Measurements from ENCODE around the gene KATNB1. TPM values are rescaled to one million over a fixed set of nuclear protein-coding genes. Genes with fewer than 3 reads are reported as not detected.
"Not testable (repeated sequence)": the region's sequence is repeated elsewhere in the genome, so short reads cannot be mapped to it uniquely, and the experiment has no call there.

The KATNB1 gene
- total and polyA plus RNA-seq, 7 experiments from 2014 or later, result 20.4 to 32.9 (median 26.0) TPM

DNA sequence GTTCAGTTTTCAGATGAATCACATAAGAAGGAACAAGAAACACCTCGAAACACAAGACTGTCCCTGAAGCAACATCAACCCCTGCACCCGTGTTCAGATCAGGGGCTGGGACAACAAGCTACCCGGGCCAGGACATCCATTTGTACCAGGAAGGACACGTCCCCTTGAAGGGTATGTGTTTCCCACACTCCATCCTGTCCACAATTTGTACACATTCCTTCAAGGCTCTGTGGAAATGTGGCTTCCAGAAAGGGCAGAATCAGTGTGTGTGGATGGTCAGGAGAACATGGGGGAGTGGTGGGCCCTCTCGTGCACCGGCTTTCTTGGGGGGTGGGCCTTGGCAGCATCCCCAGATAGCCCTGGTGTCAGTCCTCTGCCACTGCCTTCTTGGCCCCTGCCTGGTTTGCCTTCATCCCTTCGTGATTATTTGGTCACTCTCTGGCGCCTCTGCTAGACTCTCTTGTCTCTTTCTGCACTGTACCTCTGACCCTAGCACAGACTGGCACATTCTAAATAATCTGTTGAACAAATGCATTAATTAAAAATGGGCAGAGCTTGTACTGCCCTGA, 56.4 kb downstream of the KATNB1 start:
- H3K36me3 Mint-ChIP-seq, result no peaks in the 10 kb centered on the region
- H3K27ac Mint-ChIP-seq, result no peak overlapping the region
- ATAC-seq, result no peak
- intact Hi-C loops (cut with micrococcal nuclease), result no loop called here
- ChIA-PET CTCF (no interaction called here), POLR2A (no interaction called here)
- Histone ChIP-seq H3K9me3 (ENCODE audit: control insufficient read depth in 2 of 3, low read length in 3 of 3) (no peaks in the 10 kb centered on the region), H3K4me3 (ENCODE audit: low read length) (no peak overlapping the region), H3K27ac (ENCODE audit: low read depth, low read length) (no peak overlapping the region), H3K27me3 (ENCODE audit: control insufficient read depth in 2 of 2, insufficient read depth in 2 of 2, low read length in 2 of 2) (no peaks in the 10 kb centered on the region), H3K36me3 (ENCODE audit: control insufficient read depth in 2 of 3, insufficient read depth in 3 of 3, low read length in 3 of 3) (no peaks in the 10 kb centered on the region), H3K4me1 (ENCODE audit: control insufficient read depth in 2 of 2, insufficient read depth in 2 of 2, low read length in 2 of 2) (no peaks in the 10 kb centered on the region)
- peaks cover 0 to 2% (median 0%) of the 10 kb centered on the region in 7 donors for H3K4me1 Mint-ChIP-seq
- H3K4me3 Mint-ChIP-seq, result no peak overlapping the region
- H3K27me3 Mint-ChIP-seq, result peaks cover 0 to 4% (median 2%) of the 10 kb centered on the region in 5 donors
- DNase-seq, result no peak
- H3K9me3 Mint-ChIP-seq, result peaks cover 0 to 2% (median 0%) of the 10 kb centered on the region in 11 donors

DNA sequence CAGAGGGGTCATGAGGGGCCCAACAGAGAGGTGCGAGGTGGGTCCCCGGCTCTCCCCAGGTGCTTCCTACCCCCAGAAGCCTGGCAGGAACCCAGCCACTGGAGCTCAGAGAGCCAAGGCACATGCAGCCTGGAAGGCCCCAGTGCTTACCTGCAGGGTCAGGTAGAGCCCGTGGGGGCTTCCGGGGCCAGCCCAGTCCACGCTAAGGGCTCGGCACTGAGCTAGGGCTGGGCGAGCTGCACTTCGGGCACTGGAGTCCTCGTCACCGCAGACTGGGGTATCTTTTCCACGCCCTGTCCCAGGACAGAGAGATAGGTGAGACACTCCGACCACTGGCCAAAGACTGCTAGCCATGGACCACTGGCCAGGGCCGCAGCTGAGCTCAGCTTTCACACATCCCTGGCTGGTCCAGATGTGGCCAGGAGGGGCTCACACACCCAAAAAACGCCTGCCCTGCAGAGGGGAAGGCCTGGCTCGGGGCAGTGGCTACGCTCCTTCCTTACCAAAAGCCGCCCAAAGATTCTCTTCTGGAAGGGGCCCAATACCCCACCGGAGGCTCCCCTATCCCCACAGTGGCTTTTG, 59.4 kb downstream of the KATNB1 start:
- Histone ChIP-seq H3K9me3 (ENCODE audit: control insufficient read depth in 2 of 3, low read length in 3 of 3) (no peaks in the 10 kb centered on the region), H3K36me3 (ENCODE audit: control insufficient read depth in 2 of 3, insufficient read depth in 3 of 3, low read length in 3 of 3) (no peaks in the 10 kb centered on the region), H3K4me3 (ENCODE audit: low read length) (no peak overlapping the region), H3K4me1 (ENCODE audit: control insufficient read depth in 2 of 2, insufficient read depth in 2 of 2, low read length in 2 of 2) (no peaks in the 10 kb centered on the region), H3K27ac (ENCODE audit: low read depth, low read length) (no peak overlapping the region), H3K27me3 (ENCODE audit: control insufficient read depth in 2 of 2, insufficient read depth in 2 of 2, low read length in 2 of 2) (no peaks in the 10 kb centered on the region)
- Mint-ChIP-seq H3K27ac (no peak overlapping the region), H3K27me3 (peaks cover 0 to 14% (median 3%) of the 10 kb centered on the region in 5 donors), H3K9me3 (peaks cover 0 to 1% (median 0%) of the 10 kb centered on the region in 11 donors), H3K4me1 (peaks cover 13 to 15% (median 14%) of the 10 kb centered on the region in 7 donors), H3K36me3 (no peaks in the 10 kb centered on the region), H3K4me3 (no peak overlapping the region)
- intact Hi-C loops (cut with micrococcal nuclease), result no loop called here
- ATAC-seq (no peak), DNase-seq (no peak)
- POLR2A ChIA-PET, result no interaction called here
- CTCF ChIA-PET, result interaction anchor here (0.6 kb wide), 1 partner anchor 1040 kb away, joined by 5 read pairs; no protein-coding TSS in a partner anchor

DNA sequence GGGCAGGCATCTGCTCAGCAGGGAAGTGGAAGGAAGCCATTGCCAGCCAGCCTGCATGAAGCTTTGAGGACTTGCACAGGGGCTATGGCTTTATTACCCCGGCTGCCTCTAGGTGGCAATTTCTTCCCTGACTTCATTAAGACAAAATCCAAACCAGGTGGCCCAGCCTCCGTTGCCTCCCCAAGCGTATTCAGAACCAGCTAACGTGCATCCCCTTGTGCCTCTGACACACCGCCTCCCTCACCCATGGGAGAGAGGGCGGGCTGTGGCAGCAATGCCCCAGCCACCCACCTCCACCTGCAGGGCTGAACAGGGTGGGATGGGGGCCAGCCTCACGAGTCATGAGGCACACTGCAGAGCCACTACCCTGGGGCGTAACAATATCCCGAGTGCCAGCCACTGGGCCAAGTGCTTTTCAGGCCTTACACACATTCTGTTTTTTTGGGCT, 59.9 kb downstream of the KATNB1 start:
- Histone ChIP-seq H3K36me3 (ENCODE audit: control insufficient read depth in 2 of 3, insufficient read depth in 3 of 3, low read length in 3 of 3) (no peaks in the 10 kb centered on the region), H3K4me3 (ENCODE audit: low read length) (no peak overlapping the region), H3K27ac (ENCODE audit: low read depth, low read length) (no peak overlapping the region), H3K27me3 (ENCODE audit: control insufficient read depth in 2 of 2, insufficient read depth in 2 of 2, low read length in 2 of 2) (peaks cover 0 to under 1% of the 10 kb centered on the region in 2 donors), H3K9me3 (ENCODE audit: control insufficient read depth in 2 of 3, low read length in 3 of 3) (no peaks in the 10 kb centered on the region), H3K4me1 (ENCODE audit: control insufficient read depth in 2 of 2, insufficient read depth in 2 of 2, low read length in 2 of 2) (peaks cover 0 to 4% of the 10 kb centered on the region in 2 donors)
- Mint-ChIP-seq H3K9me3 (peaks cover 0 to 1% (median 0%) of the 10 kb centered on the region in 11 donors), H3K27me3 (peaks cover 0 to 18% (median 3%) of the 10 kb centered on the region in 5 donors), H3K4me3 (no peak overlapping the region), H3K36me3 (no peaks in the 10 kb centered on the region), H3K4me1 (peaks cover 13 to 20% (median 18%) of the 10 kb centered on the region in 7 donors), H3K27ac (no peak overlapping the region)
- CTCF ChIA-PET, result interaction anchor here (0.6 kb wide), 2 partner anchors 156 to 1039 kb away, joined by 3 to 5 read pairs; no protein-coding TSS in a partner anchor
- DNase-seq, result peak in 1 of 9 donors; percentile 33
- intact Hi-C loops (cut with micrococcal nuclease), result no loop called here
- ATAC-seq, result peak; percentile 50
- POLR2A ChIA-PET, result no interaction called here

DNA sequence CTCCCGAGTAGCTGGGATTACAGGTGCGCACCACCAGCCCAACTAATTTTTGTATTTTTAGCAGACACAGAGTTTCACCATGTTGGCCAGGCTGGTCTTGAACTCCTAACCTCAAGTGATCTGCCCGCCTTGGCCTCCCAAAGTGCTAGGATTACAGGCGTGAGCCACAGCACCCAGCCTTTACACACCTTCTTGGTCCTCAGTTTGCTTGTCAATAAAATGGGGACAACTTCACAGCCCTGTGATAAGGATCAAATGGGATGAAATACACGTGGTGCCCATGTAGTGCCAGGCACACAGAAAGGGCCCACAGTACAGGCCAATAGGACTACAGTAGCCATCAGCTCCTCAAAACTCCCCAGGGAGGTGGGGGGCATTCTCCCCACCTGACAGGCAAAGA, 60.4 kb downstream of the KATNB1 start:
- ATAC-seq; H3K36me3 ChIP-seq (ENCODE audit: control insufficient read depth in 2 of 3, insufficient read depth in 3 of 3, low read length in 3 of 3); H3K4me3 Mint-ChIP-seq; DNase-seq; POLR2A ChIA-PET; H3K9me3 Mint-ChIP-seq; H3K27ac ChIP-seq (ENCODE audit: low read depth, low read length); H3K27ac Mint-ChIP-seq; H3K9me3 ChIP-seq (ENCODE audit: control insufficient read depth in 2 of 3, low read length in 3 of 3); intact Hi-C loops (cut with micrococcal nuclease); H3K36me3 Mint-ChIP-seq; H3K27me3 ChIP-seq (ENCODE audit: control insufficient read depth in 2 of 2, insufficient read depth in 2 of 2, low read length in 2 of 2); H3K4me3 ChIP-seq (ENCODE audit: low read length); H3K4me1 ChIP-seq (ENCODE audit: control insufficient read depth in 2 of 2, insufficient read depth in 2 of 2, low read length in 2 of 2): not testable (repeated sequence)
- CTCF ChIA-PET, result interaction anchor here (0.6 kb wide), 1 partner anchor 156 kb away, joined by 3 read pairs; no protein-coding TSS in a partner anchor
- Mint-ChIP-seq H3K4me1 (peaks cover 13 to 25% (median 23%) of the 10 kb centered on the region in 7 donors), H3K27me3 (peaks cover 0 to 23% (median 5%) of the 10 kb centered on the region in 5 donors)

DNA sequence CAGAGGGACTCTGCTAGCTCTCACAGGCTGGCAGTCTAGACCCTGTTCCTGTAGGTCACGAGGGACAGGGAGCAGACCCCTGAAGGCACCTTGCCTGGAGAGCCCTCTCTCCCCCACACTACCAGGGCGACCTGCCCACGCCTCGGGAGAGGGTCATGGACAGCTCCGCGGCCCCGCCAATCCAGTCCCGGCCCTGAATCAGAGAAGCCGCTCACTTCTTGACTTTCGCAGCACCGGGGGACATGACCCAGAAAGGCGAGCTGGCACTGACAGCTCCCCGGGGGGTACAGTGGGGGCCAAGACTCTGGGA, 61.6 kb downstream of the KATNB1 start:
- no peaks in the 10 kb centered on the region for H3K36me3 ChIP-seq (ENCODE audit: control insufficient read depth in 2 of 3, insufficient read depth in 3 of 3, low read length in 3 of 3)
- ChIA-PET CTCF (no interaction called here), POLR2A (no interaction called here)
- no peak for ATAC-seq
- H3K9me3 ChIP-seq (ENCODE audit: control insufficient read depth in 2 of 3, low read length in 3 of 3), result no peaks in the 10 kb centered on the region
- Mint-ChIP-seq H3K4me1 (peaks cover 13 to 29% (median 23%) of the 10 kb centered on the region in 7 donors), H3K9me3 (peaks cover 0 to 1% (median 0%) of the 10 kb centered on the region in 11 donors), H3K27ac (no peak overlapping the region), H3K27me3 (peaks cover 0 to 30% (median 5%) of the 10 kb centered on the region in 5 donors), H3K4me3 (no peak overlapping the region), H3K36me3 (no peaks in the 10 kb centered on the region)
- H3K4me1 ChIP-seq (ENCODE audit: control insufficient read depth in 2 of 2, insufficient read depth in 2 of 2, low read length in 2 of 2), result peaks cover 0 to 4% of the 10 kb centered on the region in 2 donors
- intact Hi-C loops (cut with micrococcal nuclease), result no loop called here
- no peak overlapping the region for H3K27ac ChIP-seq (ENCODE audit: low read depth, low read length)
- H3K4me3 ChIP-seq (ENCODE audit: low read length), result no peak overlapping the region
- DNase-seq, result no peak
- H3K27me3 ChIP-seq (ENCODE audit: control insufficient read depth in 2 of 2, insufficient read depth in 2 of 2, low read length in 2 of 2), result peaks cover 0 to 5% of the 10 kb centered on the region in 2 donors

DNA sequence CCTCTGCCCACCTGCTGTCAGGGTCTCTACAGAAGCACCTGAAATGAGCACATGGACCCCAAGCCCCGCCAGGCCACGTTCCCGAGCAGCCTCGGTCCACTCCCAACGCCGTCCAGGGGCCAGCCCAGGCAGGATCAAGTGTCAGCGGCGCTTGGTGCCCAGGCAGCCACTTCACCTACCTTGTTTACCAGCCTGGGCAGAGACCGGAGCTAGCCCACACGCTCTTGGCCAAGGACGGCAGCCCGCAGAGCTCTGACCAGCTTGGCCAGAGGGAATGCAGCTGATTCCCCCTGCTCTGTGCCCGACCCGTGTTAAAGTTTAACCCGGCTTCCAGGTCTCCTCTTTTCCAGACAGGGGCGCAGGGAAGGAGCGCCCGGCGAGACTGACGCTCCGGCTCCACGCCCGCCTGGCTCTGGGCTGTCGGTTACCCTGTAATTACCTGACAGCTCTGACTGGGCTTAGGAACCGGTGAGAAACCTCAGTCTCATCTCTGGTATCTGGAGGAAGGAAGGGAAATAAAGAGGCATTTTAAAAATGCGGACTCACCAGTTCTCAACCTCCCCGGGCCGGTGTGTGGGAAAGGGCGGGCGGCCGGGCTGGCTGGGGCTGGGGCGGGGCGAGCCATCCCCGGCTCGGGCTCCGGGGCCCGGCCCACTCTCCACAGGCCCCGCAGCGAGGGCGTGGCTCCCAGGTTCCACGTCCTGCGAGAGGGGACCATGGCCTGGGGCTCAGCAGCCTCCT, 62.1 kb downstream of the KATNB1 start:
- Histone ChIP-seq H3K4me3 (ENCODE audit: low read length) (no peak overlapping the region), H3K36me3 (ENCODE audit: control insufficient read depth in 2 of 3, insufficient read depth in 3 of 3, low read length in 3 of 3) (no peaks in the 10 kb centered on the region), H3K9me3 (ENCODE audit: control insufficient read depth in 2 of 3, low read length in 3 of 3) (no peaks in the 10 kb centered on the region), H3K27ac (ENCODE audit: low read depth, low read length) (no peak overlapping the region), H3K4me1 (ENCODE audit: control insufficient read depth in 2 of 2, insufficient read depth in 2 of 2, low read length in 2 of 2) (peaks cover 0 to 6% of the 10 kb centered on the region in 2 donors), H3K27me3 (ENCODE audit: control insufficient read depth in 2 of 2, insufficient read depth in 2 of 2, low read length in 2 of 2) (peaks cover 0 to 5% of the 10 kb centered on the region in 2 donors)
- Mint-ChIP-seq H3K27ac (no peak overlapping the region), H3K27me3 (peaks cover 3 to 31% (median 8%) of the 10 kb centered on the region in 5 donors), H3K4me3 (no peak overlapping the region), H3K4me1 (peaks cover 16 to 32% (median 27%) of the 10 kb centered on the region in 7 donors), H3K9me3 (peaks cover 0 to under 1% (median 0%) of the 10 kb centered on the region in 11 donors), H3K36me3 (peaks cover 0 to 3% (median 0%) of the 10 kb centered on the region in 5 donors)
- ATAC-seq (no peak), DNase-seq (no peak)
- ChIA-PET CTCF (no interaction called here), POLR2A (no interaction called here)
- intact Hi-C loops (cut with micrococcal nuclease), result no loop called here

Data from naive thymus-derived CD4-positive, alpha-beta T cell (primary cell).